H1 (cell line): ENCODE results near the gene PRDX3. TPM values are rescaled to one million over a fixed set of nuclear protein-coding genes. Genes with fewer than 3 reads are reported as not detected.

Experiments
- CHD2 ChIP-seq: IDR thresholded peaks from 2 replicates; pipeline ENCODE4 v1.6.1; 2012; ENCODE audit warnings: low read length, improper control_type of control experiment
- EP300 ChIP-seq, 2 experiments: IDR thresholded peaks; 1 replicate in 1 of 2; 2 replicates in 1 of 2; pipeline ENCODE4 v1.6.1; 2011 to 2012; ENCODE audit warnings: low read depth in 2 of 2, low read length in 2 of 2, mild to moderate bottlenecking in 2 of 2, borderline replicate concordance in 1 of 2, inconsistent platforms in 1 of 2, moderate library complexity in 1 of 2
- GTF2F1 ChIP-seq: IDR thresholded peaks from 2 replicates; pipeline ENCODE4 v1.6.1; 2012; ENCODE audit warnings: low read depth, low read length, improper control_type of control experiment, borderline replicate concordance
- JUND ChIP-seq: IDR thresholded peaks from 2 replicates; pipeline ENCODE4 v1.6.1; 2011; ENCODE audit warnings: mild to moderate bottlenecking, improper control_type of control experiment, low read length
- POLR2AphosphoS5 ChIP-seq: IDR thresholded peaks from 2 replicates; pipeline ENCODE4 v1.6.1; 2011; ENCODE audit warnings: low read depth, low read length
- RAD21 ChIP-seq, 2 experiments: IDR thresholded peaks in 1 of 2; conservative IDR thresholded peaks in 1 of 2; 2 replicates each; pipeline ENCODE4 v1.6.1; 2011; ENCODE audit warnings: low read depth in 2 of 2, low read length in 2 of 2, improper control_type of control experiment in 1 of 2, inconsistent platforms in 1 of 2, mild to moderate bottlenecking in 1 of 2, moderate library complexity in 1 of 2
- RXRA ChIP-seq: IDR thresholded peaks from 2 replicates; pipeline ENCODE4 v1.6.1; 2011; ENCODE audit warnings: low read depth, mild to moderate bottlenecking, low read length, moderate library complexity; ENCODE audit not compliant: insufficient read depth
- SP1 ChIP-seq: IDR thresholded peaks from 2 replicates; pipeline ENCODE4 v1.6.1; 2011; ENCODE audit warnings: low read depth, low read length
- polyA plus RNA-seq, 7 experiments: library from polyadenylated mRNA; depleted of rRNA in 3 of 7; stranded (reverse) in 5 of 7; unstranded in 2 of 7; fragments of >200 nt in 5 of 7; fragments of 200-250 nt in 2 of 7; gene quantifications; 1 replicate in 5 of 7; 2 replicates in 1 of 7; 4 replicates in 1 of 7; pipeline versions ENCODE4 v1.2.1 to v1.2.3, GENCODE V29; 2011 to 2013; ENCODE audit warnings: missing spikeins in 2 of 7, mixed read lengths in 2 of 7
- total RNA-seq: library from RNA; stranded (reverse); fragmentation: NEBNext Ultra II Directional; extraction: Animal tissue kit (Norgen Biotek cat#: 25700); gene quantifications from 2 replicates; pipeline ENCODE4 v1.2.1, GENCODE V29; 2021
- TF ChIP-seq, protein P1 (sequence below): fragments of 300-600 bp; sonication (generic); IDR thresholded peaks from 2 replicates; pipeline ENCODE4 v1.7.1; 2012; ENCODE audit warnings: low read length, moderate library complexity, mild to moderate bottlenecking, inconsistent platforms; ENCODE audit not compliant: insufficient replicate concordance

Gene PRDX3
- total and polyA plus RNA-seq, 2 of the 8 experiments (the other 6 are each of a cell fraction or from before 2014, with no cell fraction given): 201 to 208 TPM

DNA sequence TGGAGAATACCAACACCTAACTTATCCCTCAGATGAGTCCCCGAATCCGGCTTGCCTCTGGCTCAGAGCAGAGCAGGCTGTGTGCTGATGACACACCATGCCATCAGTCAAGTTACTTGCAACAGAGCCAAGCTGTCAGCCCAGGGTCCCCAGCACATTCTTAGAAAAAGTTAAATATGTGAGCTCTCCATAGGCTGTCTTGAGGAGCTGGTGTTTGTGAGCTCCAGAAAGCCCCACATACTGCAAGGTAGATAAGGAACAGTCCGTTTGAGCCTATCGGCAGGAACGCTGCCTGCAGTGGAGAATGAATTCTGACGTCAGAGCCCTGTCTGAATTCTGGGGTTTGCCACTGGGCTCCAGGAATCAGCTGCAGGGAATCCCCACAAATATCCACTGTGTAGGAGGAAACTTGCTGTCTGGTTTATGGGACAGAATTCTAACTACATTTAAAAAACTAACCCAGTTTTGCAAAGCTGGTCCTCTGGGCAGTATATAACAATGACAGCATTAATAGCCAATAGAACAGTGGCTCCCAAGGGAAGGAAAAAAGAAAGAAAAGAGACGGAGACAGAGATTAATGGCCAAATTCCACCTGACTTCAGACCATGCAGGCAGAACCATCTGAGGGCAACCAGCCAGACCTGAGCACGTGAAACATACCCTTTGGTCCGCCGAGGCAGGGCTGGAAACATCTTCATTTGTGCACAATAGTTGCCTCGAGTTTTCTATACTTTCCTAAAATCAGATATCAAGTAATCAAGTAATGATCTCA lies 16.7 kb downstream of the PRDX3 start (continued):
- TF ChIP-seq, protein P1, sequence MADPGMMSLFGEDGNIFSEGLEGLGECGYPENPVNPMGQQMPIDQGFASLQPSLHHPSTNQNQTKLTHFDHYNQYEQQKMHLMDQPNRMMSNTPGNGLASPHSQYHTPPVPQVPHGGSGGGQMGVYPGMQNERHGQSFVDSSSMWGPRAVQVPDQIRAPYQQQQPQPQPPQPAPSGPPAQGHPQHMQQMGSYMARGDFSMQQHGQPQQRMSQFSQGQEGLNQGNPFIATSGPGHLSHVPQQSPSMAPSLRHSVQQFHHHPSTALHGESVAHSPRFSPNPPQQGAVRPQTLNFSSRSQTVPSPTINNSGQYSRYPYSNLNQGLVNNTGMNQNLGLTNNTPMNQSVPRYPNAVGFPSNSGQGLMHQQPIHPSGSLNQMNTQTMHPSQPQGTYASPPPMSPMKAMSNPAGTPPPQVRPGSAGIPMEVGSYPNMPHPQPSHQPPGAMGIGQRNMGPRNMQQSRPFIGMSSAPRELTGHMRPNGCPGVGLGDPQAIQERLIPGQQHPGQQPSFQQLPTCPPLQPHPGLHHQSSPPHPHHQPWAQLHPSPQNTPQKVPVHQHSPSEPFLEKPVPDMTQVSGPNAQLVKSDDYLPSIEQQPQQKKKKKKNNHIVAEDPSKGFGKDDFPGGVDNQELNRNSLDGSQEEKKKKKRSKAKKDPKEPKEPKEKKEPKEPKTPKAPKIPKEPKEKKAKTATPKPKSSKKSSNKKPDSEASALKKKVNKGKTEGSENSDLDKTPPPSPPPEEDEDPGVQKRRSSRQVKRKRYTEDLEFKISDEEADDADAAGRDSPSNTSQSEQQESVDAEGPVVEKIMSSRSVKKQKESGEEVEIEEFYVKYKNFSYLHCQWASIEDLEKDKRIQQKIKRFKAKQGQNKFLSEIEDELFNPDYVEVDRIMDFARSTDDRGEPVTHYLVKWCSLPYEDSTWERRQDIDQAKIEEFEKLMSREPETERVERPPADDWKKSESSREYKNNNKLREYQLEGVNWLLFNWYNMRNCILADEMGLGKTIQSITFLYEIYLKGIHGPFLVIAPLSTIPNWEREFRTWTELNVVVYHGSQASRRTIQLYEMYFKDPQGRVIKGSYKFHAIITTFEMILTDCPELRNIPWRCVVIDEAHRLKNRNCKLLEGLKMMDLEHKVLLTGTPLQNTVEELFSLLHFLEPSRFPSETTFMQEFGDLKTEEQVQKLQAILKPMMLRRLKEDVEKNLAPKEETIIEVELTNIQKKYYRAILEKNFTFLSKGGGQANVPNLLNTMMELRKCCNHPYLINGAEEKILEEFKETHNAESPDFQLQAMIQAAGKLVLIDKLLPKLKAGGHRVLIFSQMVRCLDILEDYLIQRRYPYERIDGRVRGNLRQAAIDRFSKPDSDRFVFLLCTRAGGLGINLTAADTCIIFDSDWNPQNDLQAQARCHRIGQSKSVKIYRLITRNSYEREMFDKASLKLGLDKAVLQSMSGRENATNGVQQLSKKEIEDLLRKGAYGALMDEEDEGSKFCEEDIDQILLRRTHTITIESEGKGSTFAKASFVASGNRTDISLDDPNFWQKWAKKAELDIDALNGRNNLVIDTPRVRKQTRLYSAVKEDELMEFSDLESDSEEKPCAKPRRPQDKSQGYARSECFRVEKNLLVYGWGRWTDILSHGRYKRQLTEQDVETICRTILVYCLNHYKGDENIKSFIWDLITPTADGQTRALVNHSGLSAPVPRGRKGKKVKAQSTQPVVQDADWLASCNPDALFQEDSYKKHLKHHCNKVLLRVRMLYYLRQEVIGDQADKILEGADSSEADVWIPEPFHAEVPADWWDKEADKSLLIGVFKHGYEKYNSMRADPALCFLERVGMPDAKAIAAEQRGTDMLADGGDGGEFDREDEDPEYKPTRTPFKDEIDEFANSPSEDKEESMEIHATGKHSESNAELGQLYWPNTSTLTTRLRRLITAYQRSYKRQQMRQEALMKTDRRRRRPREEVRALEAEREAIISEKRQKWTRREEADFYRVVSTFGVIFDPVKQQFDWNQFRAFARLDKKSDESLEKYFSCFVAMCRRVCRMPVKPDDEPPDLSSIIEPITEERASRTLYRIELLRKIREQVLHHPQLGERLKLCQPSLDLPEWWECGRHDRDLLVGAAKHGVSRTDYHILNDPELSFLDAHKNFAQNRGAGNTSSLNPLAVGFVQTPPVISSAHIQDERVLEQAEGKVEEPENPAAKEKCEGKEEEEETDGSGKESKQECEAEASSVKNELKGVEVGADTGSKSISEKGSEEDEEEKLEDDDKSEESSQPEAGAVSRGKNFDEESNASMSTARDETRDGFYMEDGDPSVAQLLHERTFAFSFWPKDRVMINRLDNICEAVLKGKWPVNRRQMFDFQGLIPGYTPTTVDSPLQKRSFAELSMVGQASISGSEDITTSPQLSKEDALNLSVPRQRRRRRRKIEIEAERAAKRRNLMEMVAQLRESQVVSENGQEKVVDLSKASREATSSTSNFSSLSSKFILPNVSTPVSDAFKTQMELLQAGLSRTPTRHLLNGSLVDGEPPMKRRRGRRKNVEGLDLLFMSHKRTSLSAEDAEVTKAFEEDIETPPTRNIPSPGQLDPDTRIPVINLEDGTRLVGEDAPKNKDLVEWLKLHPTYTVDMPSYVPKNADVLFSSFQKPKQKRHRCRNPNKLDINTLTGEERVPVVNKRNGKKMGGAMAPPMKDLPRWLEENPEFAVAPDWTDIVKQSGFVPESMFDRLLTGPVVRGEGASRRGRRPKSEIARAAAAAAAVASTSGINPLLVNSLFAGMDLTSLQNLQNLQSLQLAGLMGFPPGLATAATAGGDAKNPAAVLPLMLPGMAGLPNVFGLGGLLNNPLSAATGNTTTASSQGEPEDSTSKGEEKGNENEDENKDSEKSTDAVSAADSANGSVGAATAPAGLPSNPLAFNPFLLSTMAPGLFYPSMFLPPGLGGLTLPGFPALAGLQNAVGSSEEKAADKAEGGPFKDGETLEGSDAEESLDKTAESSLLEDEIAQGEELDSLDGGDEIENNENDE: no peak
- TF ChIP-seq POLR2AphosphoS5 (no peak), GTF2F1 (no peak), SP1 (no peak), CHD2 (no peak), JUND (no peak), EP300 (IDR thresholded peaks at IDR 0.05; ENCODE audit: borderline replicate concordance in 1 of 2, low read depth in 2 of 2, low read length in 2 of 2) (no peak), RAD21 (IDR thresholded peaks at IDR 0.05 in 1 of 2, conservative IDR thresholded peaks at IDR 0.05 in 1 of 2; ENCODE audit: low read depth in 2 of 2, low read length in 2 of 2) (no peak), RXRA (no peak)
